ENCODE results near the gene VWA5B1.
A peak's percentile ranks its signal among the peaks of the same experiment; 100 is the strongest.

VWA5B1 gene

DNA sequence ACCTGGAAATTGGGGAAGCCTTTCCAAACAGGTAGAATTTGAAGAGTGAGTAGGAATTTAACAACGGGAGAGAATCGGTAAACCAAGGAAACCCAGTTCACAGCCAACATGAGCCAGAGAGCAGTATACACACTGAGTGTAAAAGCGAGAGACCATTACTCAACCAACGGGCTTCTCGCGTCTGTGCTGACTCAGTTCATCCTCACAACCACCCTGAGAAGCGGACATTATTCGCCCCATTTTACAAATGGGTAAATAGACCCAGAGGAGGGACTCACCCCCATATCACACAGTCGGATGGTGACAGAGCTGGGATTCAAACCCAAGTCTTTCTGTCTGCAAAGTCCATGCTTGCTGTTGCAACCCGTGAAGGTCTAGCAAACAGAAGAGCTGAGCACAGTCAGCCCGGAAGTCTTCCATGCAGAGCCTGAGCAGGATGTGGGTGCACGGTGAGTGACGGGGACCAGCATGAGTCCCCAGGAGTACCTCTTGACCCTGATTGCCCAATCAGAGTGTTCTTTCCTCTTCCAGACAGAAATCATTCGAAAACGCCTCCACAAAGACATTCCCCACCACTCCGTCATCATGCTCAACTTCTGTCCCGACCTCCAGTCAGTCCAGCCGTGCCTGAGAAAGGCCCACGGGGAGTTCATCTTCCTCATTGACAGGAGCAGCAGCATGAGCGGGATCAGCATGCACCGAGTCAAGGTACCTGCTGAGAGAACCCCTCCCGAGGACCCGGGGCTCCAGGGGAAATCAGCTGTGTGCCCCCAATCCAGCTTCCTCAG lies 32.3 kb downstream of the VWA5B1 start:
- H3K36me3 Mint-ChIP-seq (ENCODE audit: low read depth): no peaks in the 10 kb centered on the region
- no peaks in the 10 kb centered on the region for H3K9me3 Mint-ChIP-seq
- peak overlapping the region; percentile 37 for H3K27ac Mint-ChIP-seq
- peak overlapping the region; percentile 19 for H3K4me3 Mint-ChIP-seq
- peaks cover 14% of the 10 kb centered on the region for H3K4me1 Mint-ChIP-seq (ENCODE audit: low read depth)
- peaks cover 47% of the 10 kb centered on the region for H3K27me3 Mint-ChIP-seq (ENCODE audit: low read depth)

DNA sequence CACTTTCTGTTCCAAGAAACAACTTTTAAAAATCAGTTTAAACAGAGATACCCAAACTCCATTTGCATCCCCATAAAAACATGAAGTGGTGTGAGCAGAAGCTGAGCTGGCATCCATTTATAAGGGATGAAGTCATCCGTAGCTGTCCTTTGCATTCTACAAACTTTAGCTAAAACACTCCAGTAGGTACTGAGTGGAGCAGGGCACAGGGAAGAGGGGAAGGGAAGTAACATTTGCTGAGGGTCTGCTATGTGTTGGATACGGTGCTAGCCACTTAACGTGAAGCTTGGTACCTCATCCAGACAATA lies 32.9 kb downstream of the VWA5B1 start:
- Mint-ChIP-seq H3K9me3 (no peaks in the 10 kb centered on the region), H3K4me3 (no peak overlapping the region), H3K4me1 (ENCODE audit: low read depth) (peaks cover 14% of the 10 kb centered on the region), H3K36me3 (ENCODE audit: low read depth) (no peaks in the 10 kb centered on the region), H3K27me3 (ENCODE audit: low read depth) (peaks cover 50% of the 10 kb centered on the region), H3K27ac (no peak overlapping the region)

DNA sequence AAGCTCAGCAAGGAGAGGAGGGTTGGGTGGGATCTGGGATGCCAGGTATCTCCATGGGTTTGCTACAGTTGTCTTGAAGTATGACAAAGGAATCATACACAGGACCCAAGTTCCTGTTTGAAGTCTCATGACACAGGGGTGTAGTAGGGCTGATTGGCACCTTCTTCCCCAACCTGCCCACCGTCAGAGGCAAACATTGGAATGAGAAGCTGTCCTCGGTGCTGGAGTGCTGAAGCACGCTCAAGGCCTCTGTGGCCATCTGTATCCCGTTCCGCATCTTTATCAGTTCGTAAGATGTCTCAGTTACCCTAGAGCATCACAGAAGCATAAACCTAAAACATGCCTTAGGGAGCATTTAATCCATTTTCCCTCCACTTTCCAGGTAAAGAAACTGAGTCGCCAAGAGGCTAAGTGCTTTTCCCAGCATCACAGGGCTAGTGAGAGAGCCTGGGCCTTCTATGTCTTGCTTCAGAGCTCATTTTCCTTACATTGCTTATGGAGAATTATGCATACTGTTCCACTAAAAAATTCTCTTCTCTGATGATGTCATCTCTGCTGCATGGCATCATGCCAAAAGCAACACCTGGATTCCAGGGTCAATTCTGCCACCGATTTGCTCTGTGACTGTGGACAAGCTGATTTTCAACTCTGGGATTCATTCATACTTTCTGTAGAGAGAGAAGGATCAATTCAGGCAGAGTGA lies 34.2 kb downstream of the VWA5B1 start:
- Mint-ChIP-seq H3K4me1 (ENCODE audit: low read depth) (peaks cover 14% of the 10 kb centered on the region), H3K27me3 (ENCODE audit: low read depth) (peaks cover 49% of the 10 kb centered on the region), H3K27ac (no peak overlapping the region), H3K9me3 (no peaks in the 10 kb centered on the region), H3K36me3 (ENCODE audit: low read depth) (no peaks in the 10 kb centered on the region), H3K4me3 (no peak overlapping the region)

DNA sequence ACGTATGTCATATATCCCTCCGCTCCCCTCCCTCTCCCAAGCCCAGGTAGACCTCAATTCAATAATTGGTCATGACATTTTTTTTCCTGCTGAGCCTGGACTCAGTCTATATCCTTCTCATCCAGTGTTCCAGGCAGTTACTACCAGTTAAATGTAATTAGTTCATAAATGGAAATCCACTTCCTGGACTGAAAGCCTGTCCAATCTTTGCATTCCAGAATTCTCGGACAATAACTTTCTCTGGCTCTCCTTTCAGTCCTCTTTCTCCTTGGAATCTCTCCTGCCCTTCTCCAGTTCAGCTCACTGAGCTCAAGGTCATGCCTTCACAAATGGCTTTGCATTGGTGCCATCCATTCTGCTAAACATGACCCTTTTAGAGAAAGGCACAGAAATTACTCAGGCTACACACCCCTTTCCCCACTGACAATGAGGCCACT lies 34.8 kb downstream of the VWA5B1 start:
- H3K4me3 Mint-ChIP-seq: no peak overlapping the region
- no peak overlapping the region for H3K27ac Mint-ChIP-seq
- H3K9me3 Mint-ChIP-seq: no peaks in the 10 kb centered on the region
- H3K4me1 Mint-ChIP-seq (ENCODE audit: low read depth): peaks cover 14% of the 10 kb centered on the region
- H3K36me3 Mint-ChIP-seq (ENCODE audit: low read depth): no peaks in the 10 kb centered on the region
- H3K27me3 Mint-ChIP-seq (ENCODE audit: low read depth): peaks cover 49% of the 10 kb centered on the region

DNA sequence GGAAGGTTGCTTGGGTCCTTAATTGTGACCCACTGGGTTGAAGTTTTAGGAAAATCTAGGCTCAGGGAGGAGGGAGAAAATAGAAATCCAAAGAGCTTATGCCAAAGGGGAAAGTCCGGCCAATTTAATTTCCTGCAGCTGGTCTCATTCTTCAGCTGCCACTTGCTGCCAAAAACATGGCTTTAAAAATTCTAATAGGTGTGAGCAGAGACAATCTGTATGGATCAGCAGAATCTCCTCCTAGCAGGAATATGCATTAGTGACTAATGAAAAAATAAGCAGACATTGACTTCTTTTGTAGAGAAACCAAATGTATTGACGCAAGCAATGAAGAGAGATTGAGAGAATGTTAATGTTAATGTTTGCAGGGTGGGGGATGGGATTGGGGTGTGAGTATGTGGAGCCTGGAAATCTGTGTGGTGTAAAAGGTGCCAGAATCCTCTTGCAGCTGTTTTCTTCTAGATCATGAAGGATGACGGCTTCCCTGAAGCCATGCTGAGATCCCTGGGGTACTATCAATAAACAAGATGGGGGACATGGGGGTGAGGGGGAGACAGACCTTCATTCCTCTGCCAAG lies 35.3 kb downstream of the VWA5B1 start:
- H3K36me3 Mint-ChIP-seq (ENCODE audit: low read depth): no peaks in the 10 kb centered on the region
- no peak overlapping the region for H3K4me3 Mint-ChIP-seq
- H3K27ac Mint-ChIP-seq: no peak overlapping the region
- H3K9me3 Mint-ChIP-seq: no peaks in the 10 kb centered on the region
- H3K27me3 Mint-ChIP-seq (ENCODE audit: low read depth): peaks cover 46% of the 10 kb centered on the region
- peaks cover 13% of the 10 kb centered on the region for H3K4me1 Mint-ChIP-seq (ENCODE audit: low read depth)

DNA sequence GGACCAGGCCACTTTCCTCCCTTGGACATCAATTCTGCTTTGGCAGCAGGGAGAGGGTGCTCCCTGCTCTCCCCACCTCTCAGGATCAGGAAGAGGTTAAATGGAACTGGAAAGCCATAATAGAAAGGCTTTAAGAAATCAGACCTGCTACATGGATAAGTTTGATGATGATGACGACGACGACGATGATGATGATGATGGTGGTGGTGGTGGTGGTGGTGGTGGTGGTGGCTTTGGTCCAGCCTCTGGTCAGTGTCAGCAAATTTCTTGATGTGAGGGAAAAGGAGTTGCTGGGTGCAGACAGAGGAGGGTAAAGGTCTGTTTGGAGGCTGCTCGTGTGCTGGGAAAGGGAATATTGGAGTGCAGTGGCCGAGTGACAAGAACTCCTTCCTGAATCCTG lies 36.8 kb downstream of the VWA5B1 start:
- no peak overlapping the region for H3K27ac Mint-ChIP-seq

DNA sequence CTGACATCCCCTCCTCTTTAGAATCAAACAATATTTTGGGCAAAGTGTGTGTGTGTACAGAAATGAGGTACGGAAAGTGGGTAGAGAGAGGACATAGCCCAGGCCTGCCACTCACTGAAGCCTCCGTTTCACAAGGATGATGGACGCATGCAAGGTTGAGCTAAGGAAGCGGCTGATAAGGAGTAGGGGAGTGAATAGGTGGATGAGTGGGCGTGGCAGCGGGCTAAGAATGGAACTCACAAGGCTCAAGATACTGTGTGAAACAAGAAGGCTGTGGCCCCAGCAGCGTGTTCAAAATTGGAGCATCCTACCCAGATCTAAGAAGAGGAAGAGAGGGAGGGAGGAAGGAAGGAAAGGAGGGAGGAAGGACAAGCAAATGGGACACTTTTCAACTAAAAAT lies 37.5 kb downstream of the VWA5B1 start:
- peaks cover 37% of the 10 kb centered on the region for H3K27me3 Mint-ChIP-seq (ENCODE audit: low read depth)
- no peaks in the 10 kb centered on the region for H3K4me1 Mint-ChIP-seq (ENCODE audit: low read depth)
- no peak overlapping the region for H3K27ac Mint-ChIP-seq
- no peaks in the 10 kb centered on the region for H3K36me3 Mint-ChIP-seq (ENCODE audit: low read depth)
- H3K9me3 Mint-ChIP-seq: no peaks in the 10 kb centered on the region
- no peak overlapping the region for H3K4me3 Mint-ChIP-seq

More for the DNA sequence above, 36.8 kb downstream of the VWA5B1 start:
- H3K9me3 Mint-ChIP-seq: no peaks in the 10 kb centered on the region
- H3K27me3 Mint-ChIP-seq (ENCODE audit: low read depth): peaks cover 38% of the 10 kb centered on the region
- no peaks in the 10 kb centered on the region for H3K36me3 Mint-ChIP-seq (ENCODE audit: low read depth)
- peaks cover 2% of the 10 kb centered on the region for H3K4me1 Mint-ChIP-seq (ENCODE audit: low read depth)
- no peak overlapping the region for H3K4me3 Mint-ChIP-seq

DNA sequence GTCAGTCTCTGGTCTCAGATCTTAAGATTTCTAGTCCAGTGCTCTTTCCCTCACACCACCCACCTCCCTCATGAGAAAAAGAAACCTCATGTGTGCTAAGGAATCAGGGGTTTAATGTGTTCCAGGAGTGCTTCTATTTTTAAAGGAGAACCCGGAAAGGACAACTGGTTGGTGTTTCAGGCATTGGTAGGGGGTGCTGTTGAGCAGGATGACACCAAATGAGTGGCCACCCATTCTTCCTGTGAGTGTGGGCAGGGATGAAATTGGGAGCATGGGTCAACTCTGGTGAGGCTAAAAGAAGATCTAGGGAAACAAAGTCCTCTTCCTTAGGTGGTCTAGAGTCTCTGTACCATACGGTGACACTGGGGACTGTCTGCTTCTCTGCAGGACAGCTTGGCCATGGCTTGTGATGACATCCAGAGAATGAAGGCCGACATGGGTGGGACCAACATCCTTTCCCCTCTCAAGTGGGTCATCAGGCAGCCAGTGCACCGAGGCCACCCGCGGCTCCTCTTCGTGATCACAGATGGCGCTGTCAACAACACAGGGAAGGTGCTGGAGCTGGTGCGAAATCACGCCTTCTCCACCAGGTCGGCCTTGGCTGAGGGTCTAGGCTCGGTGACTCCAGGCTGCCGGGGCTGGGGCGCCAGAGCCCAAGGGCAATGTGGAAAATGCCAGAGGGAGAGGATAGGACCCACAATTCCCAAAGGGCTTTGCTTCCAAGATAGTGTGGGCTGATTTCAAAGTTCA lies 39.3 kb downstream of the VWA5B1 start:
- Mint-ChIP-seq H3K4me1 (ENCODE audit: low read depth) (no peaks in the 10 kb centered on the region), H3K27me3 (ENCODE audit: low read depth) (peaks cover 30% of the 10 kb centered on the region), H3K27ac (no peak overlapping the region), H3K9me3 (no peaks in the 10 kb centered on the region), H3K36me3 (ENCODE audit: low read depth) (no peaks in the 10 kb centered on the region), H3K4me3 (no peak overlapping the region)

DNA sequence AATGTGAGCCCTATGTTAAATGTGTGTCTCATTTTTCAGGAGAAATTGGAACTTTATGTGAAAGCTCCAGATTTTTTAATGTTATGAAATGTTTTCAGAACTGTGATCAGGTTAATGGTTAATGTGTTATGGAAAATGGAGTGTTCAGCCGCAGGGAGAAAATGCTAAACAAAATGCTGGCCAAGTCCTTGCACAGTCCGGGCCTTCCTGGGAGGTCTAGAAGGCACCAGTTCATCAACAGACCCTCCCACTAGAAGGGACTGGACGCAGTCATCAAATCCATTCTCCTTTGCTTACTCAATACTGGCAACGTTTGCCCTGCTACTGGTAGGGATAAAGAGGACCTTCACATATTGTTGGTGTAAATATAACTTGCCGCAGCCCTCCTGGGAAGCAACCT lies 43.4 kb downstream of the VWA5B1 start:
- Mint-ChIP-seq H3K9me3 (no peaks in the 10 kb centered on the region), H3K27me3 (ENCODE audit: low read depth) (peaks cover 3% of the 10 kb centered on the region), H3K36me3 (ENCODE audit: low read depth) (no peaks in the 10 kb centered on the region), H3K4me3 (no peak overlapping the region), H3K27ac (no peak overlapping the region), H3K4me1 (ENCODE audit: low read depth) (no peaks in the 10 kb centered on the region)

DNA sequence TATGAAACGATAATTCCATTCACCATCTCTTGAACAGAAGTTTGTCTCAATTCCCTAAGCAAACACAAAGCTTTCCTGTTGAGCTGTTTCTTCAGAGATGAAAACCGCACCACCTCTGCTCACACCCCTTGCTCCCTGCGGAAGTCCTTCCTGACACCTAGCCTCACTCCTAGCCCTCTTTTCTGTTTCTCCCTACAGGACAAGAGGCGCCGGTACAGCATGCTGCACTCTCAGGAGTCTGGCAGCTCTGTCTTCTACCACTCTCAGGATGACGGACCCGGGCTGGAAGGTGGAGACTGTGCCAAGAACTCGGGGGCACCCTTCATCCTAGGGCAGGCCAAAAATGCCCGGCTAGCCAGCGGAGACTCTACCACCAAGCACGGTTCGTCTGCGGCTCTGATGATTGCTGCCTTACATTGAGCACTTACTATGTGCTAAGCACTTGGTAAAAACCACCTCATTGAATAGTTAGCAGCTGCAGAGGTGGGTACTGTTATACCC lies 45.5 kb downstream of the VWA5B1 start:
- Mint-ChIP-seq H3K9me3 (no peaks in the 10 kb centered on the region), H3K4me3 (no peak overlapping the region), H3K27ac (no peak overlapping the region), H3K4me1 (ENCODE audit: low read depth) (no peaks in the 10 kb centered on the region), H3K36me3 (ENCODE audit: low read depth) (no peaks in the 10 kb centered on the region), H3K27me3 (ENCODE audit: low read depth) (peaks cover 4% of the 10 kb centered on the region)

DNA sequence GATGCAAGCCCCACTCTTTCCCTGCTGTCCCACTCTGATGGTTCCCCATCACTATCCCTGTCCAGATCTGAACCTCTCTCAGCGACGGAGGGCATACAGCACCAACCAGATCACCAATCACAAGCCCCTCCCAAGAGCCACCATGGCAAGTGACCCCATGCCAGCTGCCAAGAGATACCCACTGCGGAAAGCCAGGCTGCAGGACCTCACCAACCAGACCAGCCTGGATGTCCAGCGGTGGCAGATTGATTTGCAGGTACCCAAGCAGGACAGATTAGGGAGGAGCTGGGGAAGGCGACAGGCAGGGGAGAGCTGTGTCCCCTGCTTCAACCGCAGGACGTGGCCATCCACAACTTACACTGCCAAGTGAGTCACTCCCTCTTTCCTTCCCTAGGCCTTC lies 46.9 kb downstream of the VWA5B1 start:
- Mint-ChIP-seq H3K27ac (no peak overlapping the region), H3K9me3 (no peaks in the 10 kb centered on the region), H3K36me3 (ENCODE audit: low read depth) (no peaks in the 10 kb centered on the region), H3K4me1 (ENCODE audit: low read depth) (no peaks in the 10 kb centered on the region), H3K27me3 (ENCODE audit: low read depth) (peaks cover 15% of the 10 kb centered on the region), H3K4me3 (no peak overlapping the region)

DNA sequence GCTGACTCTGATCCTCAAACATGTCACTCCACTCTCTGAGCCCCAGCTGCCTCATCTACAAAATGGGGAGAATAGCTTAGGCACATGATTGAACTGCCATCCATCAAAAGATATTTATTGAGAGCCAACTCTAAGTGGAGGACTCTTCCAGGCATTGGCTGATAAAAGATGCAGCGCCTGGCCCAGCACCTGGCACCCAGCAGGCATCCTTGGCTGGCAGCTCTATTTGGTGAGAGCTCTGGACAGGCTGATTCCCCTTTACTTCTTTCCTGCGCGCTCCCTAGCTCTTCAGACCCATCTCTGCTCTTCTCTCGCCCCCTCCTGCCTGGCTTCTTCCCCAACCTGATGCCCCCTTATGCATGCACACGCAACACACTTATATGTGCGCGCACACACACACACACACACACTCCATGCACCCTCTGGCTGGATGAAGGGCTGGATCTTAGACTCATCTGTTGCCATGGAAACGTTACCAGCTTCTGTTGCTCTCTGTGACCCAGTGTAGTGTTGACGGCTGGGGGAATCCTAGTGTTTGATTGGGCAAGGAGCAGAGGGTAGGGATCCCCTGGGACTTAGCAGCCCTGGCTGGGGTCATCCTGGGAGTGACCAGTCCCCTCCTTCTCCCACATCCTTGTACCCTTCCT lies 49.3 kb downstream of the VWA5B1 start:
- Mint-ChIP-seq H3K27ac (no peak overlapping the region), H3K36me3 (ENCODE audit: low read depth) (no peaks in the 10 kb centered on the region), H3K4me1 (ENCODE audit: low read depth) (peaks cover 3% of the 10 kb centered on the region), H3K27me3 (ENCODE audit: low read depth) (peaks cover 23% of the 10 kb centered on the region), H3K4me3 (no peak overlapping the region), H3K9me3 (no peaks in the 10 kb centered on the region)

DNA sequence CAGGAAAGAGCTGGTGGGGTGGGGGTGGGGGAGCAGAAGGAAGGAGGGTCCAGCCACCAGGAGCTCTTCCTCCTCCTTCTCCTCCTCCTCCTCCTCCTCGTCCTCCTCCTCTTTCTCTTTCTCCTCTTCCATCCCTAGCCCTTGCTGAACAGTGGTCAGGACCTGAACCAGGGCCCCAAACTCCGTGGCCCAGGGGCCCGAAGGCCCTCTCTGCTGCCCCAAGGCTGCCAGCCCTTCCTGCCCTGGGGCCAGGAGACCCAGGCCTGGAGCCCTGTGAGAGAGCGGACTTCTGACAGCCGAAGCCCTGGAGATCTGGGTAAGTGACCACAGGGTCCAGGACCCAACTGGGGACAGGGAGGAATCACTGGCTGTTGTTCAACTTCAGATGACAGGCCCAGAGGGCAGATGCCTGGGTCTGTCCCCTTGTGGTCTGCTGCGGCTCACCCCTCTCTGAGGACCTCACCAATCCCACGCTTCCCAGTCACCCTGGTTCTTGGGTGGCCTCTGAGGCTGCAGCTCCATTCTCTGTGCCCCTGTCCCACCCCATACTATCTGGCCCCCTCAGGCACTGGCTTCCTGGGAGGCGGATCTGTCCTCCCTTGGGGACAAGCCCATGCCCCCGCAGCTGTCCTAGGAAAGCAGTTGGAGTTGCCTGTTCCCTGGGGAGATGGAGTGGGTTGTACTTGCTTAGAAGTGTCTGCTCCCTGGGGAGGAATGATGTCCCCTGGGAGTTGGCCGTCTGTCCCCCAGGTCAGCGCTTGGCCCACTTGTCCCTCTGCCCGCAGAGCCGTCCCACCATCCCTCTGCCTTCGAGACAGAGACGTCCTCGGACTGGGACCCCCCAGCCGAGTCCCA lies 51.8 kb downstream of the VWA5B1 start:
- peaks cover 8% of the 10 kb centered on the region for H3K9me3 Mint-ChIP-seq
- H3K36me3 Mint-ChIP-seq (ENCODE audit: low read depth): no peaks in the 10 kb centered on the region
- H3K4me3 Mint-ChIP-seq: no peak overlapping the region
- H3K27me3 Mint-ChIP-seq (ENCODE audit: low read depth): peaks cover 31% of the 10 kb centered on the region
- H3K4me1 Mint-ChIP-seq (ENCODE audit: low read depth): peaks cover 3% of the 10 kb centered on the region
- H3K27ac Mint-ChIP-seq: no peak overlapping the region

Measured in T-helper 1 cell treated with Interleukin-12 subunit alpha and Interleukin-12 subunit beta and Interleukin-4 antibody, amounts not matched to agents 30 μg/mL and 1 μg/mL, for 36 hours (primary cell).